Neural cell (in vitro differentiated cells): ENCODE data around the gene RIC1. TPM values are rescaled to one million over a fixed set of nuclear protein-coding genes. Genes with fewer than 3 reads are reported as not detected.

Experiments used
- H2AFZ ChIP-seq: fragments of 200-600, 300-800 bp; sonication (generic), shearing (Covaris generic); 2 replicates; pipeline ENCODE4 v1.6.0; 2014; ENCODE audit warnings: low read depth, mild to moderate bottlenecking, antibody characterized with exemption, low read length, moderate library complexity
- H3F3A ChIP-seq: fragments of 200-600 bp; shearing (Covaris generic); 2 replicates; pipeline ENCODE4 v1.6.1; 2016; ENCODE audit warnings: mild to moderate bottlenecking, moderate library complexity, mixed read lengths, antibody characterized with exemption, low read length; ENCODE audit not compliant: insufficient read depth, poor library complexity, severe bottlenecking
- H3K27ac ChIP-seq: fragments of 200-600, 300-800 bp; sonication (generic), shearing (Covaris generic); 2 replicates; pipeline ENCODE4 v1.5.1; 2014; ENCODE audit warnings: mild to moderate bottlenecking, low read length, moderate library complexity
- H3K27me3 ChIP-seq: fragments of 300-800, 200-600 bp; sonication (generic), shearing (Covaris generic); 2 replicates; pipeline ENCODE4 v1.6.0; 2014; ENCODE audit warnings: mild to moderate bottlenecking, low read depth, low read length, moderate library complexity; ENCODE audit not compliant: insufficient read depth
- H3K36me3 ChIP-seq: fragments of 300-800, 200-600 bp; sonication (generic), shearing (Covaris generic); 2 replicates; pipeline ENCODE4 v1.5.1; 2014; ENCODE audit warnings: mild to moderate bottlenecking, antibody characterized with exemption, low read length, moderate library complexity; ENCODE audit not compliant: insufficient read depth
- H3K4me2 ChIP-seq: fragments of 300-800, 200-600 bp; sonication (generic), shearing (Covaris generic); 2 replicates; pipeline ENCODE4 v1.6.0; 2014; ENCODE audit warnings: mild to moderate bottlenecking, low read length
- H3K4me3 ChIP-seq: fragments of 300-800, 200-600 bp; sonication (generic), shearing (Covaris generic); 2 replicates; pipeline ENCODE4 v1.5.1; 2014; ENCODE audit warnings: mild to moderate bottlenecking, low read length, moderate library complexity
- H3K79me2 ChIP-seq: fragments of 200-600 bp; shearing (Covaris generic); replicated peaks from 2 replicates; pipeline ENCODE4 v1.6.0; 2014; ENCODE audit warnings: mild to moderate bottlenecking, low read length, moderate library complexity; ENCODE audit not compliant: insufficient read depth
- H3K9ac ChIP-seq: fragments of 300-800, 200-600 bp; sonication (generic), shearing (Covaris generic); 2 replicates; pipeline ENCODE4 v1.6.1; 2016; ENCODE audit warnings: mild to moderate bottlenecking, low read length, mixed read lengths
- H3K9me2 ChIP-seq: fragments of 200-600 bp; shearing (Covaris generic); 2 replicates; pipeline ENCODE4 v1.6.1; 2016; ENCODE audit warnings: mild to moderate bottlenecking, low read length, mixed read lengths; ENCODE audit not compliant: insufficient read depth
- H3K9me3 ChIP-seq: fragments of 200-600, 300-800 bp; sonication (generic), shearing (Covaris generic); 2 replicates; pipeline ENCODE4 v1.6.1; 2016; ENCODE audit warnings: mild to moderate bottlenecking, mixed run types, low read length, moderate library complexity, mixed read lengths
- H4K20me1 ChIP-seq: fragments of 200-600 bp; shearing (Covaris generic); 2 replicates; pipeline ENCODE4 v1.6.1; 2016; ENCODE audit warnings: mild to moderate bottlenecking, mixed run types; ENCODE audit not compliant: insufficient read depth
- CTCF ChIP-seq: fragments of 450-650 bp; IDR thresholded peaks from 2 replicates; pipeline ENCODE4 v1.5.1; 2014; ENCODE audit warnings: antibody characterized with exemption, mild to moderate bottlenecking, moderate library complexity; ENCODE audit not compliant: poor library complexity, severe bottlenecking
- EP300 ChIP-seq: fragments of 450-650 bp; conservative IDR thresholded peaks from 2 replicates; pipeline ENCODE4 v1.6.1; 2014; ENCODE audit warnings: antibody characterized with exemption, mild to moderate bottlenecking, moderate library complexity; ENCODE audit not compliant: poor library complexity, severe bottlenecking
- EZH2 ChIP-seq: fragments of 200-600, 300-800 bp; shearing (Covaris generic), sonication (generic); IDR thresholded peaks from 2 replicates; pipeline ENCODE4 v1.6.1; 2014; ENCODE audit warnings: antibody characterized with exemption, low read length, borderline replicate concordance, mild to moderate bottlenecking; ENCODE audit not compliant: insufficient read depth, poor library complexity, severe bottlenecking
- MXI1 ChIP-seq: fragments of 450-650 bp; conservative IDR thresholded peaks from 2 replicates; pipeline ENCODE4 v1.6.1; 2014; ENCODE audit warnings: antibody characterized with exemption, mild to moderate bottlenecking; ENCODE audit not compliant: poor library complexity, severe bottlenecking
- POLR2AphosphoS5 ChIP-seq: IDR thresholded peaks from 2 replicates; pipeline ENCODE4 v1.6.1; 2012
- RAD21 ChIP-seq: fragments of 450-650 bp; conservative IDR thresholded peaks from 2 replicates; pipeline ENCODE4 v1.6.1; 2014; ENCODE audit warnings: antibody characterized with exemption, mild to moderate bottlenecking, moderate library complexity
- REST ChIP-seq: IDR thresholded peaks from 2 replicates; pipeline ENCODE4 v1.6.1; 2012; ENCODE audit warnings: borderline replicate concordance
- SMC3 ChIP-seq: fragments of 450-650 bp; conservative IDR thresholded peaks from 2 replicates; pipeline ENCODE4 v1.6.1; 2014; ENCODE audit warnings: antibody characterized with exemption, mild to moderate bottlenecking, moderate library complexity; ENCODE audit not compliant: poor library complexity
- TAF1 ChIP-seq: IDR thresholded peaks from 2 replicates; pipeline ENCODE4 v1.6.1; 2012; ENCODE audit warnings: low read depth
- polyA plus RNA-seq: library from polyadenylated mRNA; depleted of rRNA; stranded (reverse); fragments of >200 nt; gene quantifications from 2 replicates; pipeline ENCODE4 v1.2.3, GENCODE V29; 2014

The RIC1 gene
- polyA plus RNA-seq, 1 donor from 2014 or later = 9.9 TPM

GRCh38 chr9:5764130-5764868 lies 135.4 kb downstream of the RIC1 start:
- Histone ChIP-seq H3K4me3 (no peak overlapping the region), H3K4me2 (no peak overlapping the region), H3K9ac (no peak overlapping the region), H3K79me2 (no peaks in the 10 kb centered on the region), H3K9me2 (no peaks in the 10 kb centered on the region), H3F3A (no peaks in the 10 kb centered on the region), H4K20me1 (no peaks in the 10 kb centered on the region), H3K27me3 (no peaks in the 10 kb centered on the region), H3K9me3 (no peaks in the 10 kb centered on the region), H2AFZ (no peak overlapping the region), H3K36me3 (no peaks in the 10 kb centered on the region), H3K27ac (no peak overlapping the region)
- TF ChIP-seq TAF1 (no peak), POLR2AphosphoS5 (no peak), REST (no peak), MXI1 (no peak)

GRCh38 chr9:5767968-5768932 lies 139.3 kb downstream of the RIC1 start:
- peaks cover 3% of the 10 kb centered on the region for H3K36me3 ChIP-seq
- no peak for TF ChIP-seq TAF1
- TF ChIP-seq POLR2AphosphoS5 = no peak
- TF ChIP-seq MXI1 = no peak
- TF ChIP-seq RAD21 = no peak
- TF ChIP-seq EZH2 = no peak
- TF ChIP-seq REST = no peak
- TF ChIP-seq EP300 = no peak
- no peak for TF ChIP-seq SMC3
- no peak for TF ChIP-seq CTCF
- H3K4me3 ChIP-seq = no peak overlapping the region
- H3K9me3 ChIP-seq = no peaks in the 10 kb centered on the region
- no peaks in the 10 kb centered on the region for H3K9me2 ChIP-seq
- no peak overlapping the region for H3K27ac ChIP-seq
- H2AFZ ChIP-seq = no peak overlapping the region
- no peaks in the 10 kb centered on the region for H4K20me1 ChIP-seq
- no peaks in the 10 kb centered on the region for H3K27me3 ChIP-seq
- H3K9ac ChIP-seq = no peak overlapping the region
- no peaks in the 10 kb centered on the region for H3F3A ChIP-seq
- H3K79me2 ChIP-seq = no peaks in the 10 kb centered on the region
- H3K4me2 ChIP-seq = no peak overlapping the region
